Mammary epithelial cell (primary cell): ENCODE results near the gene SLC9A4.

Source experiments
- EZH2 ChIP-seq: IDR thresholded peaks from 2 replicates; pipeline ENCODE4 v1.6.1; 2012; ENCODE audit warnings: low read length, inconsistent platforms, borderline replicate concordance
- TF ChIP-seq, protein P1 (sequence below), 2 donors: IDR thresholded peaks in 1 of 2; conservative IDR thresholded peaks in 1 of 2; 2 replicates each; pipeline ENCODE4 v1.5.1; 2011 to 2012; ENCODE audit warnings: inconsistent platforms in 2 of 2, low read length in 2 of 2, mild to moderate bottlenecking in 2 of 2, control low read depth in 1 of 2, low read depth in 1 of 2; ENCODE audit not compliant: insufficient read depth in 1 of 2; ENCODE audit errors: extremely low read depth in 1 of 2

DNA sequence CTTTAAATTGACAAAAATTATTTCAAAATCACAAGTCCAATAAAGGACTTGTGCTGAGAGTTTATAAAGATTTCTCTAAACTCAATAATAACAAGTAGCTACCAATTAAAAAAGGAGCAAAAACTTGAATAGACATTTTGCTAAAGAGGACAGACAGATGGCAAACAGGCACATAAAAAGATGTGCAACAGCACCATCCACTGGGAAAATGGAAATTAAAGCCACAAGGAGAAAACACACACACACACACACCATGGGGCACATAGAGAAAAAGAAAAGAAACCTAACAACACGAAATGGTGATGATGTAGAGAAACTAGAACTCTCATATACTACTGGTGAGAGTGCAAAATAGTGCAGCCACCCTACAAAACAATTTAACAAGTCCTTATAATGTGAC lies 12.6 kb upstream of the SLC9A4 start:
- TF ChIP-seq, protein P1, sequence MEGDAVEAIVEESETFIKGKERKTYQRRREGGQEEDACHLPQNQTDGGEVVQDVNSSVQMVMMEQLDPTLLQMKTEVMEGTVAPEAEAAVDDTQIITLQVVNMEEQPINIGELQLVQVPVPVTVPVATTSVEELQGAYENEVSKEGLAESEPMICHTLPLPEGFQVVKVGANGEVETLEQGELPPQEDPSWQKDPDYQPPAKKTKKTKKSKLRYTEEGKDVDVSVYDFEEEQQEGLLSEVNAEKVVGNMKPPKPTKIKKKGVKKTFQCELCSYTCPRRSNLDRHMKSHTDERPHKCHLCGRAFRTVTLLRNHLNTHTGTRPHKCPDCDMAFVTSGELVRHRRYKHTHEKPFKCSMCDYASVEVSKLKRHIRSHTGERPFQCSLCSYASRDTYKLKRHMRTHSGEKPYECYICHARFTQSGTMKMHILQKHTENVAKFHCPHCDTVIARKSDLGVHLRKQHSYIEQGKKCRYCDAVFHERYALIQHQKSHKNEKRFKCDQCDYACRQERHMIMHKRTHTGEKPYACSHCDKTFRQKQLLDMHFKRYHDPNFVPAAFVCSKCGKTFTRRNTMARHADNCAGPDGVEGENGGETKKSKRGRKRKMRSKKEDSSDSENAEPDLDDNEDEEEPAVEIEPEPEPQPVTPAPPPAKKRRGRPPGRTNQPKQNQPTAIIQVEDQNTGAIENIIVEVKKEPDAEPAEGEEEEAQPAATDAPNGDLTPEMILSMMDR (conservative IDR thresholded peaks at IDR 0.05 in 1 of 2, IDR thresholded peaks at IDR 0.05 in 1 of 2; ENCODE audit: extremely low read depth in 1 of 2, insufficient read depth in 1 of 2, low read depth in 1 of 2, low read length in 2 of 2): no peak
- TF ChIP-seq EZH2: no peak
